GM19468 (cell line): Measurements from ENCODE around the gene DNAJC15.
A peak's percentile ranks its signal among the peaks of the same experiment; 100 is the strongest.
"Not testable (repeated sequence)": the region's sequence is repeated elsewhere in the genome, so short reads cannot be mapped to it uniquely, and the experiment has no call there.

Experiments used
- ATAC-seq: cut with Tn5 transposase; IDR thresholded peaks from one replicate; pipeline ENCODE4 v1.9.1; 2021; ENCODE audit warnings: mild to moderate bottlenecking, moderate library complexity, moderate number of reproducible peaks; ENCODE audit not compliant: unreplicated experiment; ENCODE audit errors: extremely low read depth

Gene DNAJC15

DNA sequence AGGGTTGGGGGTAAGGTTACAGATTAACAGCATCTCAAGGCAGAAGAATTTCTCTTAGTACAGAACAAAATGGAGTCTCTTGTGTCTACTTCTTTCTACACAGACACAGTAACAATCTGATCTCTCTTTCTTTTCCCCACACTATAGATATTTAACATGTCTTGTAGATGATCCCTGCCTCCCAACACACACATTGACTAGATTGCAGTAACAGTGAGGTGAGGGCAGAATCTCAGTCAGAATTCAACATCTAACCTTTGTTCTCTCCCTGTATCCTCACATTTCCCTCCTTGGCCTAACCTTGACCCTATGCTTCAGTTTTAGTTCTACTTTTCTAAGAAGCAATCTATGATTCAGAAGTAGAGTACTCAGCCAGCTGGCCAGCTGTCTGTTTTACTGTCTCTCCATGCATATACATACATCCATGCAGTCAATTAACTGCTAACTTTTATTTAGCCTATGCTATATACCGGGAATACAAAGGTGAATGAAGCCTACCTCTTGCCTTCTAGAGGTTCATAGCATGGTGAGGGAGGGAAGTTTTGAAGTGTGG, 18.1 kb downstream of the DNAJC15 start:
- peak; percentile 53 for ATAC-seq

GRCh38 chr13:43042410-43042921, 19.1 kb downstream of the DNAJC15 start:
- no peak for ATAC-seq

DNA sequence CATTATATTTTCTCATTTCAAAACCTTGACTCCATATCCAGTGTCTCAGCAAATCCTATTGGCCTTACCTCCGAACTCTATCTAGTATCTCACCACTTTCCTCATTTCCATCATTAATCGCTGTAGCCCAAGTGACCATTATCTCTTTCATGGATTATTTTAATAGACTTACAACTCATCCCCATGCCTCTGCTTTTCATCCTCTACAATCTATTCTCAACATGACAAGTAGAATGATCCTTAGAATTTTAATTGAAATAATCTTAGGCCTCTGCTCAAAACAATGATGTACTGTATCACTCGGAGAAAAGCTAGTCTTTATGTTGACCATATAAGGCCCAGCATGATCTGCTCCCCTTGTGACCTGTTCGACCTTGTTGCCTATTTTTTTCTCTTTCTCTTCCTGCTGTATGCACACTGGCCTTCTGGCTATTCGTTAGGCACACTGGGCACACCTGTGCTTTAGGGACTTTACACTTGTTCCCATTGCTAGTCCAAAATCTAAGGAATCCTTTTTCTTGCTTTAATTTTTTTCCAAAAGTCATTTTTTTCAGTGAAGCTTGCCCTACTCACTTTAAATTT, 21.4 kb downstream of the DNAJC15 start:
- ATAC-seq, result no peak

DNA sequence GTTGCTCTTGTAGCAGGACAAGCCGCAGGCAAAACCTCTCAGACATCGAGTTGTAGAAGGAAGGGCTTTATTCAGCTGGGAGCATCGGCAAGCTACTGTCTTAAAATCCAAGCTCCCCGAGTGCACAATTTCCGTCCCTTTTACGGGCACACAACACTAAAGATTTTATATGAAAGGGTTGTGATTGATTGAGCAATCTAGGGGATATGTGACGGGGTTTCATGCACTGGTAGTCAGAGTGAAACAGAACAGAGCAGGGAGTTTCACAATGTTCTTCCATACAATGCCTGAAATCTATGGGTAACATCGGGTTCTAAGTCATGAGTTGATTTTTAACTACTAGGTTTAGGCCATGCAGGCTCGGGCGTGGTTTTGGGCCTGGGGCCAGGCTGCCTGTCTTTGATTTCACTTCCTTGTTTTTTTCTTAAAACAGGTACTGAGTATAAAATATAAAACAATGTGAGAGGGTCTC, 22.0 kb downstream of the DNAJC15 start:
- ATAC-seq, result not testable (repeated sequence)

- ATAC-seq, result no peak
Measured at GRCh38 chr13:43046259-43046658, 22.9 kb downstream of the DNAJC15 start.

- no peak for ATAC-seq
Measured at GRCh38 chr13:43054803-43055802, 31.7 kb downstream of the DNAJC15 start.

DNA sequence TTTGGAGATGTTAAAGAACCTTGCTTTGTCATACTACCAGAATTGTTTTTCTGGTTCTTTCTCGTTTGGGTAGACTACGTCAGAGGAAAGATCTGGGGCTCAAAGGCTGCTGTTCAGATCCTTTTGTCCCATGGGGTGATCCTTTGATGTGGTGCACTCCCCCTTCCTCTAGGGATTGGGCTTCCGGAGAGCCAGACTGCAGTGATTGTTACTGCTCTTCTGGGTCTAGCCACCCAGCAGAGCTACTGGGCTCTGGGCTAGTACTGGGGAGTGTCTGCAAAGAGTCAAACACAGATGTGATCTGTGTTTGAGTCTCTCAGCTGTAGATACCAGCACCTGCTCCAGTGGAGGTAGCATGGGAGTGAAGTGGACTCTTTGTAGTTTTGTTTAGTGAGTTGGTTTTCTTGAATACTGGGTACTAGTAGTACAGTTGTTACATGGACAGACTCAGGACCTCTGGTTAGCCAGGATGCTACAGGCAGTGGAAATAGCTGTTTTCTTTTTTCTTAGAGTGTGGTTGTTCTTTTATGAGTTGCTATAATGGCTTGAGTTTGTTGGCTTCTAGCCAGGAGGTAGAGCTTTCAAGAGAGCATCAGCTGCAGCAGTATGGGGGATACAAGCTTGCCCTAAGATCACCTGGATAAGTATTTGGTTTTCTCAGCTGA, 34.4 kb downstream of the DNAJC15 start:
- ATAC-seq, result no peak

- ATAC-seq, result no peak
Measured at GRCh38 chr13:43058318-43058674, 34.9 kb downstream of the DNAJC15 start.

GRCh38 chr13:43058831-43059230, 35.4 kb downstream of the DNAJC15 start:
- ATAC-seq, result no peak

- not testable (repeated sequence) for ATAC-seq
Measured at GRCh38 chr13:43059779-43060178, 36.4 kb downstream of the DNAJC15 start.

DNA sequence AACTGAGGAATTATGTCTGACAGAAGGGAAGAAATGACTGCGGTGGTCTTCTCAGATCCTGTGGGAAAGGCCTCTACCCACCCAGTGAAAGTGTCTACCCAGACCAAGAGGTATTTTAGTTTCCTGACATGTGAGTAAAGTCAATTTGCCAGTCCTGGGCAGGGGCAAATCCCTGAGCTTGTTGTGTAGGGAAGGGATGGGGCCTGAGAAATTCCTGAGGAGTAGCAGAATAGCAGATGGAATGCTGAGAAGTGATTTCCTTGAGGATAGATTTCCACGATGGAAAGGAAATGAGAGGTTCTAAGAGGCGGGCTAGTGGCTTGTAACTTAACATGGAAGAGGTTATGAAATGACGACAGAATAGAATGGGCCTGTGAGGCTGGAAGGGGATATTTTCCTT, 37.4 kb downstream of the DNAJC15 start:
- ATAC-seq, result not testable (repeated sequence)

DNA sequence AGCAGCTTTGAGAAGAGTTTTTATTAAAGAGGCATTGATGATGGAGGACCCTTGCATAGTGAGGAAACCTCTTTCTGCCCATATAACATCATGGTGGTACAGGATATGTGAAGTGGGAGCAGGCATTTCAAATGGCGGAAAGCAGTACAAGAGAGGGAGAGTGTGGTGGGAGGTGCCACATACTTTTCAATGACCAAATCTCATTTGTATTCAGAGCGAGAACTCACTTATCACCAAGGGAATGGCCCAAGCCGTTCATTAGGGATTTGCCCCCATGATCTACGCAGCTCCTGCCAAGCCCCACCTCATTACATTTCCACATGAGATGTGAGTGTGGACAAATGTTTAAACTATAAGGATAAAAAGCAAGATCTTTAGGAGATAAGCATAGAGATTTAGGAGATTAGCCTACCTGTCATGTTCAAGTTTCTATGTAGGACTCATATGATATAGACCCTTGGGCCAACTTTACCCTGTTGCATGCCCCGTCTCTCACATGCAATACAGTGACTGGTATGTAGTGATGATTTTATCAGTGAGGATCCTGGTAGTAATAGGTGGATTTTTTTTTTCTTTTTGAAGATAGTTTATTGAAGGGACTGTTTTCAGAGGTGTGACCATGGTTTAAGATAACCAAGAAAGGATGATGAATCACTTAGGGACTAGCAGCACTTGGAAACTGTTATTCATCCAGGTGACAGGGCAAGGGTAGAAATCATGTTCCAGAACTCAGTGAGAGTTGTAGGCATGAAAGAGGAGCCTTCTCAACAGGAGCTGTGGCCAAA, 38.3 kb downstream of the DNAJC15 start:
- ATAC-seq, result no peak

DNA sequence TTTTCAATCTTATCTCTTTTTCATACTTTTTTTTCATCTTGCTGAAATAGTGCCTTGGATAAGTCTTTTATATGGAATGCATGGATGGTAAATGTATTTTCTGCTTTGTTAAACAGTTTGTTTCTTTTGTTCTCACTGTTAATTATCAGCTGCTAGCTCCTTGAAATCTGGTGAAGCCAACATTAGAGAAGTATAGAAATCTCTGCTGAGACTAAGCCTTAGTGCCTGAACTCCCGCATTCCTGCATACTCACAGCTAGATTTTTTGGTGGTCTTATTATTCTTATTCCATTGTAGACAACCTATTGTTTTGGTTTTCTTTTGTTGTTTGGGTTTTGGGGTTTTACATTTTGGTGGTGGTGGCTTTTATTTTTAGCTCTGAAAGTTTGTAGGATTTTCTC, 48.4 kb downstream of the DNAJC15 start:
- ATAC-seq, result no peak

- no peak for ATAC-seq
Measured at GRCh38 chr13:43072394-43072793, 49.0 kb downstream of the DNAJC15 start.

GRCh38 chr13:43074824-43075510, 51.6 kb downstream of the DNAJC15 start:
- peak; percentile 40 for ATAC-seq

DNA sequence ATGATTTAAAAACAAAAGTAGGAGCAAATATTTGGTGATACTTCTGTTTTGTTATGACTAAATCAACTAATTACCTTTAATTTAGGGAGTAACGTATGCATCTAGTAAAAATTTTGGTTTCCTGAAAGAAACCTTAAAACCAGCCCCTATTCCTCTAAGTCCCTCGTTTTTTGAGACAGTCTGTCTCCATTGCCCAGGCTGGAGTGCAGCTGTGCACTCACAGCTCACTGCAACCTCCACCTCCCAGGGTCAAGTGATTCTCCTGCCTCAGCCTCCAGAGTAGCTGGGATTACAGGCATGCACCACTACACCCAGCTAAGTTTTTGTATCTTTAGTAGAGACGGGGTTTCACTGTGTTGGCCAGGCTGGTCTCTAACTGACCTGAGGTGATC, 52.1 kb downstream of the DNAJC15 start:
- not testable (repeated sequence) for ATAC-seq

GRCh38 chr13:43077046-43077445, 53.7 kb downstream of the DNAJC15 start:
- no peak for ATAC-seq

- ATAC-seq, result no peak
Measured at GRCh38 chr13:43077461-43077860, 54.1 kb downstream of the DNAJC15 start.

DNA sequence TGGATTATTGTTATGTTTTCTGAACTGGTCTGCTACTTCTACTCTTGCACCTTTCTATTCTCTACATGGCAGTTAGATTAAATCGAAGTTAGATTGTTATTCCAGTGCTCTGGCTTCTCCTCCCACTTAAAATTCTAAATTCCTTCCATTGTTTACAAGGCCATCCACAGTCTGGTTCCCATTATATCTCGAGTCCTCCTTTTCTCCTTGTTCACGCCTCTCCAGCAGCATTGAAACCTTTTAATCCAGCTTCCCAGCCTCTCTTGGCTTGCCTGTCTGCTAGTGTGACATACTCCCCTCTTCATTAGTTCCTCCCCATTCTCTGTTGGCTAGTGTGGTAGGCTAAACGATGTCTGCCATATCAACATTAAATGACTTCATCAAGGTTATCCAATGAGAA, 54.5 kb downstream of the DNAJC15 start:
- ATAC-seq, result no peak
